Esophagus squamous epithelium (tissue), 5 donors: ENCODE data around the gene ADORA2B. TPM values are rescaled to one million over a fixed set of nuclear protein-coding genes. Genes with fewer than 3 reads are reported as not detected.
A peak's percentile ranks its signal among the peaks of the same experiment; 100 is the strongest.

Source experiments
- DNase-seq: peaks from one replicate; lab custom pipeline; 2025; lab: John Stamatoyannopoulos, UW
- H3K27ac ChIP-seq, 4 donors: fragments of 200-600 bp; sonication (generic); one replicate each; pipeline ENCODE4 v1.5.1; 2016 to 2019; ENCODE audit warnings: mild to moderate bottlenecking in 1 of 4
- H3K27me3 ChIP-seq, 4 donors: fragments of 200-600 bp; sonication (generic); 1 replicate in 3 of 4; 2 replicates in 1 of 4; pipeline versions ENCODE4 v1.5.1 to v1.6.0; 2017 to 2021; ENCODE audit warnings: antibody characterized with exemption in 1 of 4
- H3K36me3 ChIP-seq, 3 donors: fragments of 200-600 bp; sonication (generic); one replicate each; pipeline ENCODE4 v1.5.1; 2016 to 2019
- H3K4me1 ChIP-seq, 3 donors: fragments of 200-600 bp; sonication (generic); one replicate each; pipeline ENCODE4 v1.5.1; 2017 to 2019
- H3K4me3 ChIP-seq, 4 donors: fragments of 200-600 bp; sonication (generic); 1 replicate in 3 of 4; 2 replicates in 1 of 4; pipeline ENCODE4 v1.5.1; 2016 to 2019; ENCODE audit warnings: mild to moderate bottlenecking in 2 of 4, moderate library complexity in 1 of 4
- H3K9me3 ChIP-seq, 3 donors: fragments of 200-600 bp; sonication (generic); one replicate each; pipeline ENCODE4 v1.5.1; 2016 to 2019
- POLR2A ChIP-seq, 4 donors: fragments of 450-650 bp; IDR thresholded peaks; one replicate each; pipeline ENCODE4 v1.6.1; 2017; ENCODE audit warnings: antibody characterized with exemption in 4 of 4, mild to moderate bottlenecking in 4 of 4, moderate library complexity in 3 of 4
- WGBS, 2 donors: methylation state at CpG; one replicate each; pipeline ENCODE4 v1.1.5; 2018; 5-methylcytosine and 5-hydroxymethylcytosine counted together
- intact Hi-C: fragments of 100-400 bp; cut with DNase I; formaldehyde crosslinking; loops from one replicate; pipeline ENCODE4 v1.15.0; 2022
- total RNA-seq, 4 donors: library from RNA; depleted of rRNA; stranded (reverse); fragments of >200 nt; gene quantifications; one replicate each; pipeline ENCODE4 v1.1.0, GENCODE V29; 2016
- TF ChIP-seq, protein P1 (sequence below), 6 experiments: fragments of 450-650 bp in 4 of 6; fragments of 200-600 bp in 2 of 6; sonication (generic) in 2 of 6; IDR thresholded peaks; one replicate each; pipeline ENCODE4 v1.5.1; 2016 to 2019; ENCODE audit warnings: antibody characterized with exemption in 6 of 6, mild to moderate bottlenecking in 4 of 6, moderate library complexity in 4 of 6
- donor health status: DM: yes; HTN: yes; CAD: no.

ADORA2B gene
- total RNA-seq, 4 donors from 2014 or later, result 12.2 to 34.9 (median 32.0) TPM

DNA sequence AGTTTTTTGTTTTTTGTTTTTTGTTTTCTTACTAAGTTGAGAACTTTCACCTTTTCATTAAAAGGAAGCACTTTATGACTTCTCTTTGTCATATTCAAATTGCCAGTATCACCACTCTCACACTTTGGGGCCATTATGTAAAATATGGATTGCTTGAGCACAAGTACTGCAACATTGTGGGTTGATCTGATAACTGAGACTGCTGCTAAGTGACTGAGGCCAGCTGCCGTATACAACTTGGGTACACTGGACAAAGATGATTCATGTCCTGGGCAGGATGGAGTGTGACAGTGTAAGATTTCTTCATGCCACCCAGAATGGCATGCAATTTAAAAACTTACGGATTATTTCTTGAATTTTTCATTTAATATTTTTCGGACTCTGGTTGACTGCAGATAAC, 62.5 kb downstream of the ADORA2B start:
- WGBS, 2 donors, result 86 to 95% methylated on average over 3 of the region's 3 CpGs
- H3K36me3 ChIP-seq, result peaks cover 5 to 96% (median 25%) of the 10 kb centered on the region in 3 donors

DNA sequence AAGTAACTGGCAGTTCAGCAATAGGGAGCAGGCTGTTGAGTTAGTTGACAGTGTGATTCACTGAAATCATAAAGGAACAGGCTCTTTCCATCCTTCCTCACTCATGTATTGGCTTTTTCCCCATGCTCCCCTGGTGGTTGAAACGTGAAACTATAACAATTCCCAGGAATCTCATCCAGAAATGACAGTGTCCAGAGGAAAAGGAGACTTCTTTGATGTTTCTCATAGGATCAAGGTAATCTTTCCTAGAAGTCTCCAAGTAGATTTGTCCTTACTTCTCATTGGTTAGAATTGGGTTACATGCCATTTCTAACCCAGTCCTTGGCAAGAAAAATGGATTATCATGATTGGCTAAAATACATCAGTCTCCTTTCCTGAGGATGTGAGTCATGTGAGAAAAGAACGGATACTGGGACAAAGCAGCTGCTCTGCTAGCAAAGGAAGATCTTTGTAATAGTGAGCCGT, 69.0 kb downstream of the ADORA2B start:
- TF ChIP-seq, protein P1, sequence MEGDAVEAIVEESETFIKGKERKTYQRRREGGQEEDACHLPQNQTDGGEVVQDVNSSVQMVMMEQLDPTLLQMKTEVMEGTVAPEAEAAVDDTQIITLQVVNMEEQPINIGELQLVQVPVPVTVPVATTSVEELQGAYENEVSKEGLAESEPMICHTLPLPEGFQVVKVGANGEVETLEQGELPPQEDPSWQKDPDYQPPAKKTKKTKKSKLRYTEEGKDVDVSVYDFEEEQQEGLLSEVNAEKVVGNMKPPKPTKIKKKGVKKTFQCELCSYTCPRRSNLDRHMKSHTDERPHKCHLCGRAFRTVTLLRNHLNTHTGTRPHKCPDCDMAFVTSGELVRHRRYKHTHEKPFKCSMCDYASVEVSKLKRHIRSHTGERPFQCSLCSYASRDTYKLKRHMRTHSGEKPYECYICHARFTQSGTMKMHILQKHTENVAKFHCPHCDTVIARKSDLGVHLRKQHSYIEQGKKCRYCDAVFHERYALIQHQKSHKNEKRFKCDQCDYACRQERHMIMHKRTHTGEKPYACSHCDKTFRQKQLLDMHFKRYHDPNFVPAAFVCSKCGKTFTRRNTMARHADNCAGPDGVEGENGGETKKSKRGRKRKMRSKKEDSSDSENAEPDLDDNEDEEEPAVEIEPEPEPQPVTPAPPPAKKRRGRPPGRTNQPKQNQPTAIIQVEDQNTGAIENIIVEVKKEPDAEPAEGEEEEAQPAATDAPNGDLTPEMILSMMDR (IDR thresholded peaks at IDR 0.05), result peak in 5 of 6 experiments; percentile 17 to 64 (median 40)
- TF ChIP-seq POLR2A (IDR thresholded peaks at IDR 0.05), result no peak
- Histone ChIP-seq H3K27ac (peak overlapping the region in 3 of 4 donors; percentile 18 to 43 (median 42)), H3K4me3 (no peak overlapping the region), H3K27me3 (no peaks in the 10 kb centered on the region), H3K36me3 (peaks cover 3 to 93% (median 11%) of the 10 kb centered on the region in 3 donors), H3K4me1 (peaks cover 0 to 29% (median 12%) of the 10 kb centered on the region in 3 donors), H3K9me3 (no peaks in the 10 kb centered on the region)
- intact Hi-C loops, result no loop called here
- no peak for DNase-seq
- WGBS, 2 donors, result 29 to 38% methylated on average over 3 of the region's 3 CpGs

More for the DNA sequence above, 62.5 kb downstream of the ADORA2B start:
- H3K27me3 ChIP-seq, result no peaks in the 10 kb centered on the region
- H3K9me3 ChIP-seq, result no peaks in the 10 kb centered on the region
- H3K27ac ChIP-seq, result no peak overlapping the region
- no peak for TF ChIP-seq POLR2A (IDR thresholded peaks at IDR 0.05)
- TF ChIP-seq, protein P1 (IDR thresholded peaks at IDR 0.05), result no peak
- intact Hi-C loops, result no loop called here
- H3K4me1 ChIP-seq, result peaks cover 0 to 15% (median 12%) of the 10 kb centered on the region in 3 donors
- H3K4me3 ChIP-seq, result no peak overlapping the region
- no peak for DNase-seq

DNA sequence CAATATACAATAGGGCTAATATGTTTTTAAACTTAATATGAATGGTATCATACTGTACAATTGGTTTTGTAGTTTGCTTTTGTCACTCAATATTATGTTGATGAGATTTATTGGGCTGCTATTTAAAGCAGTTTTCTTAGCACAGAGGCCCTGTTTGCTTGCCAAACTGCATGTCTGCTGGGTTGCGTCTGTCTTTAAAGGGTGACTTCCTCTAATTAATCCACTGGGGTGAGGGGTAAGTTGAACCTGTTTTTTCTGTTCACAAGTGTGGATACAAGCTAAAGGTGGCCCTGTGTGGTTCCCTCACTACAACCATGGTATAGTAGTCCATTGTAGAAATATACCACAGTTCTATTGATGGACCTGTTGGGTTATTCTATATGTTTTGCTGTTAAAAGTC, 74.4 kb downstream of the ADORA2B start:
- H3K36me3 ChIP-seq, result peaks cover 6 to 93% (median 15%) of the 10 kb centered on the region in 3 donors
- H3K9me3 ChIP-seq, result no peaks in the 10 kb centered on the region
- 33 to 53% methylated on average over 1 of the region's 1 CpG for WGBS, 2 donors
- intact Hi-C loops, result no loop called here
- no peaks in the 10 kb centered on the region for H3K27me3 ChIP-seq
- no peak overlapping the region for H3K4me3 ChIP-seq
- TF ChIP-seq POLR2A (IDR thresholded peaks at IDR 0.05), result no peak
- TF ChIP-seq, protein P1 (IDR thresholded peaks at IDR 0.05), result no peak
- DNase-seq, result no peak
- H3K27ac ChIP-seq, result no peak overlapping the region
- peaks cover 0 to 7% (median 0%) of the 10 kb centered on the region in 3 donors for H3K4me1 ChIP-seq

DNA sequence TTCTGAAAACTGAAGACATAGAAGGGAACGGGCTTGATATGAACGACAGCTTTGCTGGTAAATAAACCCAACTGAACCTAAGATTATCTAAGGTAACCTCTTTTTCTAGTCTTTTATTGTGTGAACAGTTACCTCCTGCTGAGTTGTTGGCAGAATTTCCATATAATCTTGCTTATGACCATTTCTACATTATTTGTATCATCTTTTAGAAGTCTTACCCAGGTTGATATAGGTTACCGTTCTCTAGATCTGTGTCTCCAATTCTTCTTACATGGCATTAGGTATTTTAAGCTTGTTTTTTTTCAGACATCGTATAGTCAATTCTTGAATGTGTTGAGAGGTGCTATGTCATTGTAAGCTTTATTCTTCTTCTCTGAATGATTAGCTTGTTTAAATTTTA, 79.0 kb downstream of the ADORA2B start:
- peaks cover 17 to 94% (median 39%) of the 10 kb centered on the region in 3 donors for H3K36me3 ChIP-seq

GRCh38 chr17:16025202-16025601, 80.3 kb downstream of the ADORA2B start:
- Histone ChIP-seq H3K36me3 (peaks cover 17 to 95% (median 47%) of the 10 kb centered on the region in 3 donors), H3K4me1 (peaks cover 4 to 12% (median 7%) of the 10 kb centered on the region in 3 donors), H3K4me3 (no peak overlapping the region), H3K27ac (no peak overlapping the region), H3K9me3 (no peaks in the 10 kb centered on the region), H3K27me3 (no peaks in the 10 kb centered on the region)
- no peak for DNase-seq
- no peak for TF ChIP-seq POLR2A (IDR thresholded peaks at IDR 0.05)
- WGBS, 2 donors, result 92 to 100% methylated on average over 1 of the region's 1 CpG
- intact Hi-C loops, result no loop called here

More for the DNA sequence above, 79.0 kb downstream of the ADORA2B start:
- H3K4me3 ChIP-seq, result no peak overlapping the region
- no peak overlapping the region for H3K27ac ChIP-seq
- 69 to 81% methylated on average over 4 of the region's 4 CpGs for WGBS, 2 donors
- no peaks in the 10 kb centered on the region for H3K9me3 ChIP-seq
- no peak for TF ChIP-seq POLR2A (IDR thresholded peaks at IDR 0.05)
- TF ChIP-seq, protein P1 (IDR thresholded peaks at IDR 0.05), result no peak
- H3K4me1 ChIP-seq, result peaks cover 4 to 12% (median 7%) of the 10 kb centered on the region in 3 donors
- no peak for DNase-seq
- intact Hi-C loops, result no loop called here
- H3K27me3 ChIP-seq, result no peaks in the 10 kb centered on the region

Other genes with a start within 250 kb of the ADORA2B start
- gene ZNF286A, start 245.4 kb upstream of the ADORA2B start, total RNA-seq, result 10 to 100 TPM in 3 of 4 donors, 1 to 10 TPM in 1; 7.5 to 19.9 (median 15.3) TPM
- gene TBC1D26, start 212.8 kb upstream of the ADORA2B start, total RNA-seq, result not detected
- 10 to 100 TPM in 2 of 4 donors, 1 to 10 TPM in 2; 3.7 to 13.4 (median 10.3) TPM for gene ZSWIM7, start 54.6 kb downstream of the ADORA2B start, total RNA-seq
- 10 to 100 TPM; 20.0 to 75.7 (median 35.6) TPM for gene TTC19, start 54.7 kb downstream of the ADORA2B start, total RNA-seq